ENCODE results near the gene GLCCI1. TPM values are rescaled to one million over a fixed set of nuclear protein-coding genes. Genes with fewer than 3 reads are reported as not detected.

Gene GLCCI1
- polyA plus RNA-seq, 5 donors = 22.8 to 50.8 (median 34.5) TPM

DNA sequence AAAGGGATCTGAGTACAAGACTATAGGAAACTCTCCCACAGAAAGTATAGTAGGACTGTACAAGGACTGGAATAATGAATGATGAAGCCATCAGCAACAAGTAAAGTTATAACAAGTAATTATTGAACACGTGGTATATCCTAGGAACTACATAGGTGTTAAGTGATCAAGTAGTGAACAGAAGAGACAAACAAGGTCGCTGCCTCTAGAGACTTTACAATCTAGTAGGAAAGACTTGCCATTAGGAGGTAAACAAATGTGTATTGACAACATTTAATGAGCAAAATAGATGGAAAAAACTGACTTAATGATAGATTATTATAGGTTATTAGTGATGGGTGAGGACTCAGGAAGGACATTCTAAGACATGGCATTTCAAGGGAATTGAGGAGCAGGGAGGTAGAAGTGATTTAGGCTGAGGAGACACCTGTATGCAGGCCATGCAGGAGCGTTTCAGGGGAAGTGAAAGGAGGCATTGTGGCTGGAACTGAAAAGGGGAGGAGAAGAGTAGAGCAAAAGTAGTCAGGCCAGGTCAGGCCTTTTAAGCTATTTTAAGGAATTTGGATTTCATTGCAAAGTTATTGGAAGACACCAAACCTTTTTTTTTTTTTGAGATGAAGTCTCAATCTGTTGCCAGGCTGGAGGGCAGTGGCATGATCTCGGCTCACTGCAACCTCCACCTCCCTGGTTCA is 8.5 kb upstream of the GLCCI1 start:
- DNase-seq = no peak

DNA sequence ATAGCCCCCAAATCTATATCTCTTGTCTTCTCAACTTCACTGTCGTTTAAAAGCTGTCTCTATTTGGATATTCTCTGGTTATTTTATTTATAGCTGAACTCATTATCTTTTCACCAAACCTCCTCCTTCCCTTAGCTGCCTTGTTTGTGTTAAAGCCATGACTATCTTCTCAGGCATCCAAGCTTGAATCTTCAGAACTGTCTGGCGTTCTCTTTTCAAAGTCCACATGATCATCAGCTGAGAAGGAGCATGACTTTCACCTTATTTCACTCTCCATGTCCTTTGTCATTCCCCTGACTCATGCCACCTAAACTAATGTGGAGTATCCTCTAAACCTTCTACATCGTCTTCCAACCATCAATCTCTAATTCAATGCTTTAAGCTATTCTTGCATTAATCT is 5.7 kb upstream of the GLCCI1 start:
- no peak for DNase-seq

DNA sequence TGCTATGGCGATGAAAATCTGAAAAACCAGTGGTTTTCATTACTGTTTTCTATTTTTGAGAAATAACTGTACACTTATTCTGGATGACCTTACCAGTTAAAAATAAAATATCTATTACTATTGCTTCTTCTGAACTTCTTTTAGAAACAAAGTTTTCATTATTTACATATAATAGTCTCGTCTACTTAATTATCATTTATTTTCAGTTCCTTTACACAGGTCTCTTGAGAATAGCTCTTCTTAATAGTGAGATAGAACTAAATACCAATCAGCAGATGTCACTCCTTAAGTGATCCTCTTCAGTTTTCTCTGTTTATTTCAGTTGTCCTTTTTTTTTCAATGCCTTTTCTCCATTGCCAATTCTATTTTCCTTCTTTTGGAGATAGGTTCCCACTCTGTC is 4.3 kb upstream of the GLCCI1 start:
- no peak for DNase-seq

DNA sequence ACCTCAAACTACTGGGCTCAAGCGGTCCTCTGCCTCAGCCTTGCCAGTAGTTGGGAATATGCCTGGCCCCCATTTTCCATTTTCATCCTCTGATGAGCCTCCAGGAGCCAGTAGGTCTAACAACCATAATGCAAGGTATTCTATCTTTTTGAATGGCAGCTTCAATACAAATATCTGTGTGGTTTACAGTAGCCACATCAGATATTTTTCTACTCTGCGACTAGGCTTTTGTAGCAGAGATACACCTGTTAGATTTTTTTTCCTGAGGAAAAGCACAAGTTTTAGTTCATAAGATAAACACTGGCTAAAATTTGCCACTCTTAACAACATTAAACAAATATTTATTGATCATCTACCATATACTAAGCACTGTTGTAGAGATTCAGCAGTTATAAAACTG is 3.9 kb upstream of the GLCCI1 start:
- DNase-seq = no peak

DNA sequence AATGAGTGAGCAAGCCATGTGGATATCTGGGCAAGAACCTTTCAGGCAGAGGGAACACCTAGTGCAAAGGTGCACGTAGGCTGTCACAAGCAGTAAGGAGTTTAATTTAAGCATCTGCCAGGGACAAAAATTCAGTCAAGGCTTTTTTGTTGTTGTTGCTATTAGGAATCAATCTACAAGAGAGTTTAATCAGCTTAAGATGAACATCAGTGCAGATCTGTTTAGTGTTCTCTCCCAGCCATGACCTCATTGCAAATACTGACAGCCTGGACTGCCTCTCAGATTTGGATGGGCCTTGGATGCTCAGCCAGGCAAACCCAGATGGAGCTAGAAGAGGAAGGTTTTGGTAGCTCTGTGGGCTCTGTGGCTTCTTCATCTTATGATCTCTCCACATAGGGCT is 3.3 kb upstream of the GLCCI1 start:
- no peak for DNase-seq

DNA sequence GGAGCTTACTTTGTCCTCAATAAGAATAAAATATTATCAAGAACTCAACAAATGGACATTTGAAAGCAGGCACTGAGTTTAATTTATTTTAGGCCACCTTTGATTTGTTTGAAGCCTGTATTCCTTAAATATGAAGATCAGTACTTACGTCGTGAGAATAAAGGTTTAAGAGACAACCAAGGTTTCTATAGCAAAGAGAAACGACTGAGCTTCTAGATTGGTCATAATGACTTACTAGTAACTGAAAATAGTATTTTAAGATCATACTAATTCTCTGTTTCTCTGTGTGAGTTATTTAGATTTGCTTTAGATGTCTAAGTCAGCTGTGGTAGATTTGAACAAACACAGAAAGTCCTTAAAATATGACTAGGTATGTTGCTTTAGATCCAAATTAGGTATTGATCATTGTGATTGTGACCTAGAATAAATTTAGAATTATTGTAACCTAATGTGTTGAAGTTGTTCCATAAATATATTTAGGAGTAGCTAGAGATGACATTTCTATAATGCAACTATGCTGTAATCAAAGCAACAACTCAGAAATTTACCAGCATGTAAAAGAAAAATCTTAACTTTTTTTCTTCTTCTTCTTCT is 2.4 kb upstream of the GLCCI1 start:
- DNase-seq = no peak

DNA sequence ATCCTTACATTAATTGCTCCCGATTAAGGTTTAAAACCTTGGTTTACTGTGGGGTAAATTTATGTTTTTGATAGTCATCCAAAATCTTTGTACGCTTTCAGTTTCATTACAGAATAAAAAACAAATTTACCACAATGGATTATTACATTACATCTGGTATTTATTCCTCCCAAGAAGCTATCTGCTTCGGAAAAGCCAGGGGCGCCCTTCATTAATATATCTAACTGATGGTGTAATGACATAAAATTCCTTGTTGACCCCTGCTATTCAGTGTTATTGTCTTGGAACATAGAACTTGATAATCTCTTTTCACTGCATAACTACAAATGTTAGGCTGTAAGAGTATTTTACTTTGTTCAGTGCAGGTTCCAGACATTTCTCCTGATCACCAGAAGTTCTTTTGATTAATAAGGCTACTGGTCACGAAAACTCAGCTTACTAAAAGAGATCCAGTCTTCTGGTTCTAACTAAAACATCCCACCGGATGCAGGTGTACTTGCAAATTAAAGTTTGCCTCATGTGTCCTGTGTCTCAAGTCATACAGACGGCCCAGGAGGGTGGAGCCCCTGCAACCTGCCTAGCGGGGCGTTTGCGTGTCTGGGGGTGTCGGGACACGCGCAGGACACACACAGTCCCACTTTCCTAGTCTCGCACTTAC is 581 bp upstream of the GLCCI1 start:
- no peak for DNase-seq

DNA sequence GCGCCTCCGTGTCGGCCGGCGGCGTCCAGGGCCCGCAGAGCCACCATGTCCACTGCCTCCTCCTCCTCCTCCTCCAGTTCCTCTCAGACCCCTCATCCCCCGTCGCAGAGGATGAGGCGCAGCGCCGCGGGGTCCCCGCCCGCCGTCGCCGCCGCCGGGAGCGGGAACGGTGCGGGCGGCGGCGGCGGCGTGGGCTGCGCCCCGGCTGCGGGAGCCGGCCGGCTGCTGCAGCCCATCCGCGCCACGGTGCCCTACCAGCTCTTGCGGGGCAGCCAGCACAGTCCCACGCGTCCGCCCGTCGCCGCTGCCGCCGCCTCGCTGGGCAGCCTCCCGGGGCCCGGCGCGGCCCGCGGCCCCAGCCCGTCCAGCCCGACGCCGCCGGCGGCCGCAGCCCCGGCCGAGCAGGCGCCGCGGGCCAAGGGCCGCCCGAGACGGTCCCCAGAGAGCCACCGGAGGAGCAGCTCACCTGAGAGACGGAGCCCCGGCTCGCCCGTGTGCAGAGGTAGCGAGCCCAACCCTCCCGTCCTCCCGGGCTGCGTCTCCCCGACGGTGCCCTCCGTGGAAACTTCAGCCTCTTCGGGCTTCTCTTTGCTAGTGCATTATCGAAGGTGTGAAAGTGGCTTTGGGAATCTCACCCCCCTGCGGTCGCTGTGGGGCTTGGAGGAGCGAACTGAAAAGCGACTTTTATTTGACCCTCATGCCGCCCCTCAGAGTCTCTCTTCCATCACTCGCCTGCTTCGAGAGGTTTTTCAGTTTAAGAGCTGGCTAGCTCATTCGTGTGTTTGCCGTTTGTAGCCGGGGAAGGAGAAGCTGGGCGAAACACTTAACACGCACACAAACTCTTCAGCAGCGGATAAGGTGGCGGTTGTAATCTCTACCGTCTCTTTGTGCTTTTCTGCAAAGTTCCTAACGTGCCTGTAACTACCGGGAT is 975 bp downstream of the GLCCI1 start:
- peak in 1 of 2 donors; percentile 48 for DNase-seq

DNA sequence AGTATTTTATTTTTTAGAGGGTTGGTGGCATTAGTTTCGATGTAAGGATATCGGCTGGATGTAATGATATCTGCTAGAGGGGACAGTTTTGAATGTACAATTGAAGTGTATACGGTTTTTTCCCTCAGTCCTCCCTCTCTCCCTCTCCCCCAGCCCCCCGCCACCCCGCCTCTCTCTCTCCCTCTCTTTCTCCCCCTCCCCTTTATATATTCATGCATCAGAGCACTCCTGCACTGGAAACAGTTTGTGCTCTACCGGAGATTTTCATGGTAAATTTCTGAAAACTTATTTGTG is 1.6 kb downstream of the GLCCI1 start:
- no peak for DNase-seq

DNA sequence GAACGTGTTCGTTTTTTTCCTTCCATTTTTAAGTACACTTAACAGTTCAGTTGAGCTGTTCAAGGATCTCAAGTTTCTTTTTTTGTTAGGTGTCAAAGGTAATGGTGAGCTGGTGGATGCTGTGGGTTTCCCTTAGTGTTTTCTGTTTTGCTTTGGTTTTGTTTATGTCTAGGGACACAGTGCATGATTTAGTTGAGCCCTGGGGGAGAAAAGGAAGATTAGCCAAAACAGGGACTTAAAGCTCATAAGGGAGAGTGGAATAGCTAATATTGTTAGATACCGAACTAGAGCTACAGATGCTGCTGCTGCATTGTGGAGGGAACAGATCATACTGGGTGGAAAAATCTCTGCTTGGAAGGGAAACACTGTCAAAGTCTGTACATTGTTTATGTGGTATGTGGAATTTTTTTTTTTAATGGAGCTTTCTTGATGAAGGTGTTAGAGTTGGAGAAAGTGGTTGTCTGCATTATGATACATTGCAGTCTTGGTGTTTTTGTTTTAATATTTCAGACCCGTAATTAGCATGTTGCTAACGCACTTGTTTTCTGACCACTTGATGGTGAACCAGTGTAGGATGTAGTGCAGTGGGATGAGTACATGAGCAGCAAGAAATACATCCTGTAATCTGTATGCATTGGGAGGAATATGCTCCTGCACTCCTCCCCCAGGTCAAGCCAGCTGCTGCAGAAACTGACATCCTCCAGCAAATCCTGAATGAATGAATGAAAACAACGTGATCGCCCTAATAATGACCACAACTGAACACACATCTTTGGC is 2.1 kb downstream of the GLCCI1 start:
- DNase-seq = no peak

DNA sequence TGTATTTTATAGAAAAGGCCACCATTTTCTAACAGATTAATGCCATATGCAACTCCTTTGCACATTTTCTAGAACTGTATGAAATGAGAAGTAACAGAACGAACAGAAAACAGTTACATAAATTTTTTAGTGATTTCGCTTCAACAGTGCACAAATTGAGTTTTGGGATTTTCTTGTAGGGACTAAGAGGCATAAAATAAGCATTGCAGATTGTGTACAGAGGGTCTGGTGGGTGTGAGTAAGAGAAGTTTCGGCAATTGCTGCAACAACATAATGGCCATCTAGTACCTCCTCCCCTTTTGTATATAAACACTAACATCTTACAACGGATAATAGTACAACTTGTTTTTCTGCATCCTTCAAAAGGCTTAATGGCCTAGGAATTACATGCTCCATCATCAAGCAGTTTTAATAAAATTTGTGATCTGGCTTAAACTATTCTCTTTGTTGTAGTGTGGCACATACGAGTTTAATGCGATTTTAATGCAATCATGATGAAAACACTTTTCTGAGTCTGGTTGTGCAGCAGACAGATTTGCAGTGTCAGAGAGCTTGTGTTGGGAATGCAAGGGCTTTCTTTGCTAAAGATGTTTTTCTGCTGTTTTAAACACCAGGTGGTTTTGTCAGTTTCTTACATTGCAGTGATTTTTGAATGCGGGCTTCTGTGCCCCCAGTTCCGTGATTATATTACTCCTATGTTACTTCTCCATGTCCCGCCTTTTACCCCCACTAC is 2.9 kb downstream of the GLCCI1 start:
- no peak for DNase-seq

DNA sequence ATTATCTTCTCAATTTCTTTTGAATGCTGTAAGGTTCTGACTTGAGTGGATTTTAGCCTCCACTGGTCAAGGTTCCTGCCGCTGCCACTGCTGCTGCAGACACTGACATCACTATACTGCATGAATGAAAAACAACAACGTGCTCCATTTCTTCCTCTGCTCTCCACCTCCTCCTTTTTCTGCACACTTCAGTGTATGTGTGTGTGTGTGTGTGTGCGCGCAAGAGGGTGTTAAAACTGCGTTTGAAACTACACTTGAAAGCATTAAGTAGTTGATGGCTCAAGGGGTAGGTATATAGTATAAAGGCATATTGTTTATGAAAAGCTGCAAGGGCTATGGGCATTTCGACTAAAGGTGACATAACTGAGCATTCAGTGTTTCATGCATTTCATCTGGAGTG is 3.5 kb downstream of the GLCCI1 start:
- DNase-seq = no peak

DNA sequence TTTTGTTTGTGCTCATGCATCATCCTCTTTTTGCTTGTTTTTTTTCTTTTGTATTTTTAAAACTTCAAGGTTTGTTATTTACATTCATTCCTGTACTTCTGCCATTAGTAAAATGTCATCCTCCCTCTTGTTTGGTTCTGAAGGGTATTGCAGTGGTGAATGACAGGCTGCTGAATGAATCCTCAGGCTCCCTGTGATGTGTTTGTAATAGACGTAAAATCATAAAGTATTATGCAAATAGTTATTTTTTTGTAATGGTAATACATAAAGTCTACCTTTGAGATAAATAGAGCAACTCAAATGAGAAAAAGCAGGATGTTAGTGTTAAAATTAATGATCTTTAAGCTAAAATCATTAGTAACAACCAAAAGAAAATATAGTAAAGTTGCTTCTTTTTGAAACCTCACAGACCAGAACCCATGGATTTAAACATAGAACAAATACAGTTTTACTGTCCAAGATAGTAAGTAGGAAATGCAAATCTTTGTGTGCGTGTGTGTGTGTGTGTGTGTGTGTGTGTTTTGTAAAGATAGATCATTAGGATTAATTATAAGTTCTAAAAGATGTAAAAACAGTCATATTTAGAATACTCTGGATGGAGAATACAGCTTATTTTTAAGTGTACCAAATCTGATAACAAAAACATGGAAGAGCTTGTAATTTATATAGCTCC is 4.5 kb downstream of the GLCCI1 start:
- DNase-seq = no peak

DNA sequence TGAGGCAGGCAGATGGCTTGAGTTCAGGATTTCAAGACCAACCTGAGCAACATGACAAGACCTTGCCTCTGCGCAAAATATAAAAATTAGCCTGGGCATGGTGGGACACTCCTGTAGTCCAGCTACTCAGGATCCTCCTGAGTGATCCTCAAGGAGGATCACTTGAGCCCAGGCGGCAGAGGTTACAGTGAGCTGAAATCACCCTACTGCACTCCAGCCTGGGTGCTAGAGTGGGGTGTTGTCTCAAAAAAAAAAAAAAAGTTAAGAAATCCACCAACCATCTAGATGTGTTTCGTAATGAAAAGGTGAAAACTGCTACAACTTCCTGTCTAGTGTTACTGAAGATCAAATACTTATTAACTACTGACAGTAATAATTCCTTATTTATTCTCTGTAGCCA is 8.1 kb downstream of the GLCCI1 start:
- no peak for DNase-seq

DNA sequence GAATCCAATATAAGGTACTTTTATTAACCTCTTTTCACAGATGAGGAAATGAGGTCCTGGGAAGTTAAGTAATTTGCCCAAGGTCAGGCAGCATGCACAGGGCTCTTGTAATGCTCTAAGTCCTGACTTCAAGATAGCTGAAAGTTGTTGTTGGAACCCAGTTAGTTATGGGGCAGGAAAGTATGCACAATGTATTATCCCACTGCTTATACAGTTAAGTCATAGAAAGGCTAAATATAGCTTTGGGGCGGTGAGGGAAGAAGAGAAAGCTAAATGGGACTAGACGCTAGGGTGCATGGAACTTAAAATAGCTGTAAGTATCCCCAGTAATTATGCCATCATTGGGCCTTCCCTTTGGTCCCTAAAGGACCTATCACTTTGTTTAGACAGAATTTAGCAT is 9.2 kb downstream of the GLCCI1 start:
- DNase-seq = no peak

DNA sequence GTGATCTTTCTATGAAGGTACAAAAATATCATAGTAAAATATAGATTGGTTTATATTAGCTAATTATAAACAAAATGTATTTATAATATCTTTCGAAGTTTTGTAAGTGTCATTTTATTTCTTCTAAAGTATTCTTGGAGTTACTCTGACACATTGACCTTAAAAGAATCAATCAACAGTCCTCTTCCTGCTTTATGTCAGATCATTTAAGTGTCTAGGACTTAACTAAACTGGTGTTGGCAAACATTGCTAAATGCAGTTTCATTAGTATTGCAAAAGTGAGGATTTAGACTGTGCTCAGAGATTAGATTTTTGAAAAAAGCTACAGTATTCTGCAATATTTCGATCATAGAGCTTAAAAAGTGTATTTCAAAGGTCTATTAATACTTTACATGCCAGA is 10.3 kb downstream of the GLCCI1 start:
- DNase-seq = no peak

DNA sequence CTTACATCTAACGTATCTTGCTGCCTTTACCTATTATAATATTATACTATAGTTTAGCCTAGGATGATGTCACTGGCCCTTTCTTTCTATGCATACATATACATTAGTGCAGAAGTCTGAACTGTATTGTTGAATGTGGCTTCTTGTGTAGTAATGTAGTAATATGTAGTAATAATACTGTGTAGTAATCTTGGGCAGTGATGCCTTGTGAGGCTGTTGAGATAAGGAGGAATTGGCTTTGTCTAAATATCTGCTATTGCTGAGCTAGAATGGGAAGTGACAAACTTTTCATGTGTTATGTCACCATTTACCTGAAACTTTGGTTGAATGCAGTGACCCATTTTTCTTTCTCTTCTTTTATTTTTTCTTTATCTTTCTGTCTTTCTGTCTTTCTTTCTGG is 11.0 kb downstream of the GLCCI1 start:
- DNase-seq = no peak

DNA sequence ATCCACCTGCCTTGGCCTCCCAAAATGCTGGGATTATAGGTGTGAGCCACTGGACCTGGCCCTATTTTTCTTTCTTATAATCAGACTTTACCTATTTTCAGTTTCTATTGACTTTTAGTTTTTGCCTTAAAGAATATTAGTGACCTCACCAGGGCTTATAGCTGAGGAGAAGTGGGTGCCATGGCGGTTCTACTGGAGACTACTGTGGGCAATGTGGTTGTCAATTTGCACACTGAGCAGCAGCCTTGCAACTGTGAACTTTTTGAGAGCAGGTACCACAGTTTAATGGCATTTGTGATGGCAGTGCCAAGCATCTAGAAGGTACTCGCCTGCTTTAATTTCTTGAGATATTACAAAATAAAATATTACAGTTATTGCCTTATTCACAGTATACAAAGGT is 11.5 kb downstream of the GLCCI1 start:
- DNase-seq = no peak

DNA sequence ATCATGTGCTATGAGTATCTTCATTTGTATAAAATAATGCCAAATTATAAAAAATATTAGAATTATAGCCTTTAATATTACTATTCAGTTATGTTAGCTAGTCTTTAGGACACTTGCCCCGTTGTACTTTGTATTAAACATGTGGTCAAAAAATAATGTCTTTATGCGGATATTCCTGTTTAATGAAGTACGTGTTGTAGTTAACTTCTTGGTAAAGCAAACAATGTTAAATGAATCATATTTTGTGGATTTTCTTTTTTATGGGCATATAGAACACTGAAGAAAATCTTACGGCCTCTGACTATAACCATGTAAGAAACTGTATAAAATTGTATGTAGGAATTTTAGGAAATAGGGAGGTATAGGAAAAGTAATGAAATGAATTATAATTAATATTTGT is 14.3 kb downstream of the GLCCI1 start:
- no peak for DNase-seq

DNA sequence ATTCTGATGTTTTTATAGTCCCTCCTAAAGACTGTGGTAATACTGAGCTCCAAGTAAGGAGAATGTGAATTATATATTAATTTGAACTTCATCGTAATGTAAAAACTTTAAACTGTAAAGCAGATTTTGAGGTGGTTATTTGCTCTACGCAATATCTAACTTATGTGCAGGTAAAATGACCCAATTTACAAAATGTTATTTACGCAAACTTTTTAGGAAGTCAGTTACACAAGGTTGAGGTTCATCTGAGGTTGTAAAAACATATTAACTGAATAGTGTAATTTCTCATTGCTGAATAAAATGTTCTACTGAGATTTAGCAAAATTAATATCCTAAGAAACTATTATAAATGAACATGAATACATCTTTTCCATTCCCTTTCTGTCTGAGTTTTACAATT is 15.8 kb downstream of the GLCCI1 start:
- DNase-seq = no peak

DNA sequence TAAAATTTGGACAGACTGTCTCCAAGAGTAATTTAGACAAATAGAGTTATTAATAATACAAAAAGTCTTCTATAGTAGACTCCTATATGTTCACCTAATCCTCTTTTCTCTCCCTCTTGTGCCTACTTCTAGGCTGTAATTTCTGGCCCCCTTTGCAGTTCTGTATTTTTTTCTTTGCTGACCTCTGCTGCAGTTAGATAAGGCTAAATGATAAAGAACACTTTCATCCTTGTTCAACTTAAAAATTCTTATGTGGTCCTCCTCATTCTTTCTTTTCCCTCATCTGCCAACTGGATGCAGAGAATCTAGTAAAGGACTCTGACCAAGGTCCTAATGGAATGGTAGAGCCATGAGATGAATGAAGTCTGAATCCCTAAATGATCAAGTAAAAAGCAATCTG is 20.1 kb downstream of the GLCCI1 start:
- no peak for DNase-seq
